ENCODE results near the gene RTL10. TPM values are rescaled to one million over a fixed set of nuclear protein-coding genes. Genes with fewer than 3 reads are reported as not detected.

Gene RTL10
- polyA plus RNA-seq, 3 donors, result 25.0 to 28.5 (median 26.2) TPM

DNA sequence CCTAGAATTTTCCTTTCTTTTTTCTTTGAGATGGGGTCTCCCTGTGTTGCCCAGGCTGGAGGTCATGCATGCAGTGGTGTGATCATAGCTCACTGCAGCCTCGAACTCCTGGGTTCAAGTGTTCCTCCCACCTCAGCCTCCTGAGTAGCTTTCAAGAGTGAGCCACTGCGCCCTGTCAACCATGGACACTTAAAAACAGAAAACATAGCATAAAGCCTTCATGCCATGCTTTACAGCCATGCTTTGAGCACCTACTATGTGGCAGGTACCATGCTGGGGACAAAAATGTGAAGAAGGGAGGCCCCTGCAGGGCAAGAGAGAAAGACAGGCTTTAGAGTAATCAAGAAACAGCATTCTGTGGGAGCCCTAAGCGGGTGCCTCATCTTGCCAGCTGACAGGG is 13.7 kb upstream of the RTL10 start:
- DNase-seq, result no peak

DNA sequence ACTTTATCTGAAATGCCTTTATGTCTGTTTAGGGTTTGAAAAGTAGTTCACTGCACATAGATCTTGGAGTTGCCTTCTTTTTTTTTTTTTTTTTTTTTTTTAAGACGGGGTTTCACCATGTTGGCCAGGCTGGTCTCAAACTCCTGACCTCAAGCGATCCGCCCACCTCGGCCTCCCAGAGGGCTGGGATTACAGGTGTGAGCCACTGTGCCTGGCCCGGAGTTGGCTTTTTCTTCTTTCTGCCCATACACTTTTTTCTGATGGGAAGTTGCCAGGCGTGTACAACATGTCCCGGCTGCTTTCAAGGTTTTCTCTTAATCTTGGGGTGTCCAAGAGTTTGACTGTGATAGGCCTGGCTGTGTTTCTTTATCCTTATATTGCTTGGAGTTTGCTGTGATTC is 12.9 kb upstream of the RTL10 start:
- no peak for DNase-seq

DNA sequence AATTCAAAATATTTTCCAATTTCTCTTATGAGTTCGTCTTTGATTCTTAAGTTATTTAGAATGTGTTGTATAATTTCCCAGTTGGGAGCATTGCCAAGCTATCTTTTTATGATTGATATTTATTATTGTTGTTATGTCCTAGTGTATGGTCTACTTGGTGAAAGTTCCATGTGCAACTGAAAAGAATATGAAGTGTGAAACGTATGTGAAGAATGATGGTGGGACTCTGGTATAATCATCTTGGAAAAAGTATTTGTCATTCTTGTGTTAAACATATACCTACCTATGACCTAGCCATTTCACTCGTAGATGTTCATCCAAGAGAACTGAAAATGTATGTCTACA is 12.0 kb upstream of the RTL10 start:
- no peak for DNase-seq

DNA sequence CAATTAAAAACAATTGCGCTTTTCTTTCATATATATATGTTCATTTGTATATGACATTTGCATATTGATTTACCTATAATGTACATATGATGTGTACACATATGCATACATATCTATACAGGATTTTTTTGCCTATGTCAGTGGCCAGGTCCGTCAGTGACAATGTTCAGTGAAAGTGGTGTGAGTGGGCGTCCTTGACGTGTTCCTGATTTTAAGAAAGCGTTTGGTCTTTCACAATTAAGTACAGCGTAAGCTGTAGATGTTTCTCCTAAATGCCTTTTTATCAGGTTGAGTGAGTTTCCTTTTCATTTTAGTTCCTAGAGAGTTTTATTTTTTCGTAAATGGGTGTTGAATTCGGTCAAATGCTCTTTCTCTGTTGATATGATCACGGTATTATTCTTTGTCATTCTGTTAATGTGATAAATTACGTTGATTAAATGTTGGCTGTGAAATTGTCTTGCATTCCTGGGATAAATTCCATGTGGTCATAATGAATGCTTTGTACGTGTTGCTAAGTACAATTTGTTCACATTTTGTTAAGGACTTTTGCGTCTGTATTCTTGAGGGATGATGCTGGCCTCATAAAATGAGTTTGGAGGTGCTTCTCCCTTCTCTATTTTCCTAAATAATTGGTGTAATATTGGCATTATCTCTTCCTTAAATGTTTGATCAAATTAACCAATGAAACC is 10.6 kb upstream of the RTL10 start:
- no peak for DNase-seq

DNA sequence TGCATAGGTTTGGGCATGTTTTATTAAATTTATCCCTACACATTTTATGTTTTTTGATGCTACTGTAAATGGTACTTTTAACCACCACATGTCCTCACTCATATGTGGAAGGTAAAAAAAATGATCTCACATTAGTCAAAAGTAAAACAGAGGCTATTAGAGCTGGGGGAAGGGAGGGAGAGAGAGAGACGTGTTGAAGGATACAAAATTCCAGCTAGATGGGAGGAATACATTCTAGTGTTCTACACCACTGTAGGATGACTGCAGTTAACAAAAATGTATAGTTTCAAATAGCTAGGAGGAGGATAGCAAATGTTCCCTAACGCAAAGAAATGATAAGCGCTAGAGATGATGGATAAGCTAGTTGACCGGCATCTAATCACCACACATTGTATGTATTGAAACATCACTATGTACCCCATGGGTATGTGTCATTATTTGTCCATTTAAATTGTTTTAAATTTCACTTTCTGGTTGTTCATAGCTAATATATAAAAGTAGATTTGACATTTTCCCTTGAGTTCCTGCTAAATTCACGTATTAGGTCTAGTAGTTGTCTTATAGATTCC is 9.9 kb upstream of the RTL10 start:
- DNase-seq, result no peak

DNA sequence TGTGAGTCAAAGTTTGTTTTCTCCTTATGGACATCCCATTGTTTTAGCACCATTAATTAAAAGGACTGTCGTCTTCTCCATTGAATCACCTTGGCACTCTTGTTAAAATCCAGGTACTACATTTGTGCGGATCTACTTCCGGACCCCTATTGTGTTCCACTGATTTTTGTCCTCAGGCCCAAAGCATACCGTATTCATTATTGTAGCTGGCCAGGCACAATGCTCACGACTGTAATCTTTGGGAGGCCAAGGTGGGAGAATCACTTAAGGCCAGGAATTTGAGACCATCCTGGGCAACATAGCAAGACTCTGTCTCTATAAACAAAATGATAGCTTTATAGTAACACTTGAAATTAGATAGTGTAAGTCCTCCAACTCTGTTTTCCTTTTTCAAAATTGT is 8.9 kb upstream of the RTL10 start:
- DNase-seq, result no peak

DNA sequence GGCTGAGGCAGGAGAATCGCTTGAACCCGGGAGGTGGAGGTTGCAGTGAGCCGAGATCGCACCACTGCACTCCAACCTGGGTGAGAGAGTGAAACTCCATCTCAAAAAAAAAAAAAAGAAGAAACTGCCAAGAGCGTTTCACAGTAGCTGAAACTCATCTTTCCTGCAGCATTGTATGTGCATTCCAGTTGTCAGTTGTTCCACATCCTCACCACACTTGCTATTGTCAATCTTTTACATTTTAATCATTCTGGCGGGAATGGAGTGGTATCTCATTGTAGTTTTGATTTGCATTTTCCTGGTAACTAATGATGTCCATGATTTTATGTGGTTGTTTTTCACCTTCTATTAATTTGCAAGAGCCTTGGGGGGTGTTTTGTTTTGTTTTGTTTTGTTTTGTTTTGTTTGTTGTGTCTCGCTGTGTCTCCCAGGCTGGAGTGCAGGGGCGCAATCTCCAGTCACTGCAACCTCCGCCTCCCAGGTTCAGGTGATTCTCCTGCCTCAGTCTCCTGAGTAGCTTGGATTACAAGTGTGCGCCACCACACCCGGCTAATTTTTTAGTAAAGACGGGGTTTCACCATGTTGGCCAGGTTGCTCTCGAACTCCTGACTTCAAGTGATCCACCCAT is 8.1 kb upstream of the RTL10 start:
- no peak for DNase-seq

DNA sequence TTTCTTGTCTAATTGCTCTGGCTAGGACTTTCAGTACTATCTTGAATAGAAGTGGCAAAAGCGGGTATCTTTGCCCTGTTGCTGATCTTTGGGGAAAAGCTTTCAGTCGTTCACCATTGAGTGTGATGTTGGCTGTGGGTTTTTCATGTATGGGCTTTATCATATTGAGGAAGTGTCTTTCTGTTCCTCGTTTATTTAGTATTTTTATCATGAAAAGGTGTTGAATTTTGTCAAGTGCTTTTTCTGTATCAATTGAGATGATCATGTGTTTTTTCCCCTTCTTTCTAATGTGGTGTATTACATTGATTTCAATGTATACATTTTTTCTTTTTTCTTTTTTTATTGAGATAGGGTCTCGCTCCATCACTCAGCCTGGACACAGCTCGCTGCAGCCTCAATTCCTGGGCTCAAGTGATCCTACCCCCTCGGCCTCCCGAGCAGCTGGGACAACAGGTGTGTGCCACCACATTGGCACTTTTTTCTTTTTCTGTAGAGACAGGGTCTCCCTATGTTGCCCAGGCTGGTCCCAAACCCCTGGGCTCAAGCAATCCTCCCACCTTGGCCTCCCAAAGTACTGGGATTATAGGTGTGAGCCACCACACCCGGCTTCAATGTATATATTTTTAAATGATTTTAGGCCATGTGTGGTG is 5.3 kb upstream of the RTL10 start:
- DNase-seq, result no peak

DNA sequence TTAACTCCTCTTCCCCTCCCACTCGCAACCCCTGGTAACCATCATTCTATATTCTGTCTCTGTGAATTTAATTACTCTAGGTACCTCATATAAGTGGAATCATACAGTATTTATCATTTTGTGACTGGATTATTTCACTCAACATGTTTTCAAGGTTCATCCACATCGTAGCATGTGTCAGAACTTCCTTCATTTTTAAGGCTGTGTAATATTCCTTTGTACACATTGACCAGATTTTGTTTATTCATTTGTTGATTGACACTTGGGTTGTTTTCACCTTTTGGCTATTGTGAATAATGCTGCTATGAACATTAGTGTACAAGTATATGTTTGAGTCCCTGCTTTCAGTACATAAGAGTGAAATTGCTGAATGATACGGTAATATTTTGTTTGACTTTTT is 2.7 kb upstream of the RTL10 start:
- DNase-seq, result no peak

DNA sequence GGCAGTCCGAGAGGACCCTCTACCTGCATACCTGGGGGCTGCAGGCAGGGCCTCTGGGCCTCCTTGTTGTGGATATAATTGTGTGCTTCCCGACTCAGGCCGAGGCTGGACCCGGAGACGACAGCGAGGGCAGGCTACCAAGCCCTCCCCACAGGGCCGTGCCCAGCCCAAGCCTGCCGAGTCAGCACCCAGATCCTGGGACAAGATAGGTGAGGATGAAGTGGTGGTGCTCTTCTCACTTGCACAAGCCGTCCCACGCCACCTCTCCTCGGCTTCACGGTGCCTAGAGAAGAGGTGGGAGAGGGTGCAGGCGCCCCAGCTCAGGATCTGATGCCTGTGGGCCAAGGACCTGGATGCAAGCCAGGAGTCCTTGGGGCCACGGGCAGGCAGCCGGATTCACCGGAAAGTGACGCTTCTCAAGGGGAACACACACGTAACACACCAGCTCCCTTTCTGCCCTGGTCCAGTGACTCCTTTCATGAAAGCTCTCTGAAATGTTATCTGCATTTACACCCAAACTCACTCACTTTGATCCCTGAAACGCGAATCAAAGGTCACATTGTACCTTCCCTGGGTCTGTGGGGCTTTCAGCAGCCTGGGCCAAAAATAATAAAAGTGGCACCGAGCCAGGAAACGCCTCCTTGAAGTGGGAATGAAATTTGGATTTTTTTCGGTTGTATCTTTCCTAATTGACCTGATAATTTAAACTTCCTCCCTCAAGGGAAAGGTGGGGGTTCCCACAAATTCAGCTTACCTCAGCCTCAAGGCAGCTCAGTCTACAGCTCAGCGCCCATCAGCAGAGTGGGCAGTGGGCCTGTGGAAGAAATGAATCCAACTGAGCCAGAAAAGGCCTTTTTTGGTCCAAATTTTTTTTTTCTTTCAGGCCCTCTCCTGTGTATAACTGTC is 1.1 kb upstream of the RTL10 start:
- DNase-seq, result peak; percentile 75

DNA sequence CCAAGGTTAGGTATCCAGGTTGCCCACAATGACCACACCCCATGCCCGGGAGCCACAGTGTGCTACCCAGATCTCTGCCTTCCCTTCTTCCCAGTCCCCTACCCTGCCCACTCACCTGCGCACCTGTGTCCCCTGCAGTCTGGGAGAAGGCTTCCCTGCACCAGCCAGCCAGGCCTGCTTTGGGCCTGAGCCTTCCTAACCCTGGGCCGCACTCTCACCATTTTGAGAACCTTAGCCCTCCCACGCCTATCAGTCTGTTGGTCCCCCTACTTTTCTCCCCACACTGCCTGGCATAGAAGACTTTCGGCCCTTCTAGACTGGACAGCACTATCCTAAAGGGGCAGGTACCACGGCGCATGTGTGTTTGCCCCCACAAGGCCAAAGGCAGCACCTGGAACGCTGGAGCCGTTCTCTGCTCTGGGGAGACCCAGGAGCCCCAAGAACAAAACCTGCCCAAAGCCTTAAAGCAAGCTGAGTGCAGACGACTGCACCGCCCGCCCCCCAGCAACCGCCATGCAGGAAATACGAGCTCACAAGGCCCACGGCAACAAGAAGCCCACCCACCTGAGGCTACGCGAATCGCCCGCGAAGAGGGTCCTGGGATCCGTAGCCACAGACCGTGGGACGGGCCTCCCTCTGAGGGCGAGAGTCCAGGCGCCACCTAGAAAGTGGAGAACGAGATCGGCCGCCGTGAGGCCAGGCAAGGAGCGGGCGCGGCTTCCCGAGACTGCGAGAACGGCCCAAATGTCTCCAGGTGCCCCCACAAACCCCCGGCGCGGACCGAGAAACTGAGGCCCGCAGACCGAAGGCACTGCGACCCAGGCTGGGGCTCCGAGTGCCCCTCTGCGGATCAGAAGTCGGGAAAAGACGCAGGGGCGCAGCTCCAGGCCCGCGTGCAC is 546 bp downstream of the RTL10 start:
- DNase-seq, result no peak

DNA sequence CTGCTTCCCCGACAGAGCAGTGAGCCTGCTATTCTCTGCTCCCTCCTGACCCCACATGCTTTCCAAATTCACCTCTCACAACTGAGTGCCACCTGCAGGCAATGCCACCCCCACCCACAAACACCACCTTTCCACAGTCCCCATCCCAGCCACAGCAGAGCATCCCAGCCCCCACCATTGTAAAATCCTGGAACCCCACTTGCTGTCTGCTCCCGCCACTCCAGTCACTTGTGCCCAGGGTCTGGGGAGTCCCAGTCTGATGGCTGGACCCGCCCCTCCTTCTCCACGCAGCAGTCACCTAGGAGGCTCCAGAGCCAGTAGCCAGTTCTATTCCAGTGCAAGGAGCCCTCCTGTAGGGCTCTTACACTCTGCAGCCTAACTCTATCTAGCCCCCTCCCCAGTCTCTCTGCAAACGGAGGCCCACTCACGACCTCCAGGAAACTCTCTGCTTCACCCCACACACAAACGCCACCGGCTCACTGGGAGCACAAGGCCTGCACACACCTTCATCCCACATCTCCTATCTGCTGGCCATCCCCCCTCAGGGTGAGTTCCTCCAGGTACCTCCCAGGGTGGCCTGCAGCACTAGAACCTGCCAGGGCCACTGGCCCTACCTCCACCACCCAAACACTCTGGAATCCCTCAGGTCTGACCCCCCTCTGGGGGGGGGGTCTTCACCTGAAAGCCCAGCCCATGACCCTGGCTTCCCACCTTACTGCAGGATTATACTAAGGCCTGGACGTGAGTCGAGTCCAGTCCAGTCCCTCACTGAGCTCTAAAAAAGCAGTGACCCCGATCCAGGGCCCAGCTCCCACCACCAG is 1.4 kb downstream of the RTL10 start:
- DNase-seq, result no peak

DNA sequence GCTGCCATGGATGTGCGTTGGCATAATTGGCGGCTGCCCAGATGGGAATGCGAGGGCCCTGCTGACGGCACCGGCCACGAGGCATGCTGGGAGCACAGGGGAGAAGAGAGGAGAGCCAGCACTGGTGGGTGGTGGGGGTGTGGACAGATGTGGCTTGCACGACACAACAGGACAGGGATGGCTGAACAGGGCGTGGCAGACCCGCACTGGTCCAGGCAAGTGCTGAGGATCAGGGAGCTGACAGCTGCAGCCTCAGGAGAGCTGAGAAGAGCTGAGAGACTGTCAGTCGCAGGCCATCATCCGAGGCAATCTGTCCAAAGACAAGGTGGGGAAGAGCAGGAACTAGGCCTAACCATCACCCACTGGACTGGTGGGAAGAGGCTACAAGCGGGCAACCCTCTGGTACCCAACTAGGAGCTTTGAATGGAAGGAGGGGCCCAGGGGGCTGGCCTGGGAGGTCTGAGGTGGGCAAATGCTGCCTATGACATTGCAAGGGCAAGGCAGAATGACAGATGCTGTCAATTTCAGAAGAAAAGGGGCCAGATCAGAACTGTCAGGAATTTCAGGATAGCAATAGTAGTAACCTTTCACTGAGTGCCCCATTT is 2.4 kb downstream of the RTL10 start:
- no peak for DNase-seq

DNA sequence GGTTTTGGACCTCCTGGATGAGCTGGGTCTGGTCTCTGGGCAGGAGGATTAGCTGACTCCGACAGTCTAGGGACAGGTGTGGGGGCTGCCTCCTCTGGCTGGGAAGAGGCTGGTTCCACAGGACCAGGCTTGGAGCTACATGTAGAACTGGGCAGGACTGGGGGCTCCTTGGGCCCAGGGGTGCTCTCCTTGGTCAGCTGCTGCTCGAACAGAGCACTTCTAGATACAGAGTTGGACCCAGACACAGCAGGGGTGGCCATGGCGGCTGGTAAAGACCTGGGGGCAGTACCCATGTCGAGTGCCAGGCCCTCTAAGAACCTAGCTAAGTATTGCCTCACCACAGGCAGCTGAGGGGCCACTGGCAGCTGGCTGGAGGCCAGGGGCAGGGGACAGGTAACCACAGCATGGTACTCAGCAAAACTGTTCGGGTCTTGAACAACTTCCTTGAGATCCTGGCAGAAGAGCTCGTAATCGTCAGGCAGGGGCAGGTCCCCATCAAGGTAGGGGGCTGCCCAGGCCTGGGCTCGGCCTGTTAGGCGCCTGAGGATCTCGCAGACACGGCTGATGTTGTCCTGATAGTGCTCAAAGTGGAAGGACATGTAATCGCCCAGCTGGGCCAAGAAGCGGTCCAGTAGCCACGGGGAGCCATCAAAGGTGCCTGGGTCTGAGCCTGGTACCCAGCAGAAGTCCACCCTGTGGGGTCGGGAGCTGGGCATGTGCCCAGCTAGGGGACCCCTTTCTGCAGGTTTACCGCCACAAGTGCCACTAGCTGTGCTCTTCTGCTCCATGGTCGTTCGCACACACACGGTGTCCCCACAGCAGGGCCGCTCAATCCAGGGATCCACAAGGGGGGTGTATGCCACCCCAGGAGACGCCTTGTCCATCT is 3.1 kb downstream of the RTL10 start:
- DNase-seq, result no peak

DNA sequence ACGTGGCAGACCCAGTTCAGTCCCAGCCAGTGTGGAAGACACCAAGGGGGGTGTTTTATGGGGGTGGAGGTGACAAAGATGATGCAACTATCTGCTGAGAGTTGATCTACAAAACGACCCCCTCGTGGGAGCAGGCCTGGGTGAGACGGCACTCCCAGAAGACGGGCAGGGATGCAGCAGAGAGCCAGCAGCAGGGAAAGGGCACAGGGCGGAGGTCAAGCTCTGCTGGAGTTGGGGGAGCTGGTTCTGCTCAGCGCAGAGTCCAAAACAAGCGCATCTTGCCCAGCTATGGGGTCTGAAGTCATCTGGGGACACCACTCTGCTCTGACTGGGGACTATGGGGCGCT is 3.9 kb downstream of the RTL10 start:
- DNase-seq, result no peak

DNA sequence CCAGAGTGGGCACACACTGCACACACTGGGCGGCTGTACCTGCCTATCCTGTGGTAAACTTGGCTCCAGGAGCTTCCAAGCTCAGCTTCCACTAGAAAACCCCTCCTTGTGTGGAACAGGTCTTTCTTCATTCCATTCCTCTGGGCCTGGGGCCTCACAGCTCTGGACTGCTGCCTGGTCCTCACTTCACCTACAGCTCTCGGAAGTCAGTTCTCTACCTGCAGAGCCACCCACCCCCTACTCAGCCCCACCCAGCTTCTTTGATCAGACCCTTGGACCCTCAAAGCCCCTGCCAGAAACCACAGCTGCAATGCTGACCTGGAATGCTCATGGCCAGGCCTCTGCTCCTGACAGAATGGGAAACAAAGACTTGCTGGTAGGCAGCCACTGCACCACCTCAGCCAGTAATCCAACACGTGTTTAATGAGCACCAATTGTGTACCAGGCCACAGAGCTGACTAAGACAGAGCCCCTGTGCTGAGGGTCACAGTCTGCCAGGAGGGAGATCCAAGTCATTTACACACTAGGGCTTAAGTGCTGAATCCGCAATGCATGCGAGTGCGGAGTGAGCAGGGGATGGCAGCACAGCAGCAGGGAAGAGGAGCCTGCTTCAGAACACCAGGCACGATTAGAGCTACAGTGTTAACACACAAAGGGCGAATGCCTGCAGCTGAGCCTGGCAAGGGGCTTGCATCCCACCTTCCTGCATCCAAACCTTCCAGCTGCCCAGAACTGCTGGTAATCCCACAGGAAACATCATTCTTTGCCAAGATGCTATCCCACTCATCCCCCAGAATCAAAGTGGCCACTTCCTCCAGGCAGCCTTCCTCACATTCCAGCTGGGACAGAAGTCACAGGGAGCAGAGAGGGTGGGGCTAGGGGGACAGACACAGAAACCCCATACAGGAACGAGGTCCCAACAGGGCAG is 4.6 kb downstream of the RTL10 start:
- DNase-seq, result peak; percentile 54
